Urothelium cell line (cell line): Measurements from ENCODE around the gene UBXN11.
"Not testable (repeated sequence)": the region's sequence is repeated elsewhere in the genome, so short reads cannot be mapped to it uniquely, and the experiment has no call there.

Experiments used
- DNase-seq: peaks from one replicate; pipeline ENCODE4 v3.0.0; 2011; ENCODE audit warnings: low spot score, mixed read lengths
- FAIRE-seq: peaks from 2 replicates; lab custom pipeline; 2011; peaks lifted over from hg19 to GRCh38; lab: Jason Lieb, UNC

UBXN11 gene

GRCh38 chr1:26307363-26307781 lies 936 bp upstream of the UBXN11 start:
- FAIRE-seq, result no peak

GRCh38 chr1:26305667-26306289 lies 658 bp downstream of the UBXN11 start:
- no peak for DNase-seq
- no peak for FAIRE-seq

More at GRCh38 chr1:26307363-26307781, 936 bp upstream of the UBXN11 start:
- no peak for DNase-seq

- DNase-seq, result peak; percentile 50
- no peak for FAIRE-seq
These were observed 3.6 kb downstream of the UBXN11 start for GRCh38 chr1:26302733-26303405.

- no peak for FAIRE-seq
These were observed 5.7 kb downstream of the UBXN11 start for GRCh38 chr1:26300578-26301275.

GRCh38 chr1:26297791-26298124 lies 8.7 kb downstream of the UBXN11 start:
- no peak for DNase-seq
- FAIRE-seq, result no peak

More at GRCh38 chr1:26300578-26301275, 5.7 kb downstream of the UBXN11 start:
- no peak for DNase-seq

GRCh38 chr1:26297057-26297790 lies 9.2 kb downstream of the UBXN11 start:
- FAIRE-seq (no peak), DNase-seq (no peak)

GRCh38 chr1:26296340-26297056 lies 9.9 kb downstream of the UBXN11 start:
- DNase-seq (no peak), FAIRE-seq (no peak)

- FAIRE-seq, result no peak
- no peak for DNase-seq
These were observed 11.0 kb downstream of the UBXN11 start for GRCh38 chr1:26295194-26296138.

- DNase-seq (no peak), FAIRE-seq (no peak)
These were observed 12.4 kb downstream of the UBXN11 start for GRCh38 chr1:26293911-26294463.

- not testable (repeated sequence) for FAIRE-seq, DNase-seq
These were observed 13.7 kb downstream of the UBXN11 start for GRCh38 chr1:26292735-26293134.

GRCh38 chr1:26291939-26292338 lies 14.5 kb downstream of the UBXN11 start:
- DNase-seq (no peak), FAIRE-seq (no peak)

GRCh38 chr1:26291433-26291832 lies 15.0 kb downstream of the UBXN11 start:
- no peak for DNase-seq
- FAIRE-seq, result no peak

GRCh38 chr1:26290882-26291261 lies 15.6 kb downstream of the UBXN11 start:
- DNase-seq (no peak), FAIRE-seq (no peak)

- DNase-seq, result no peak
- FAIRE-seq, result no peak
These were observed 16.1 kb downstream of the UBXN11 start for GRCh38 chr1:26290122-26290881.

- DNase-seq, result no peak
These were observed 17.0 kb downstream of the UBXN11 start for GRCh38 chr1:26289158-26290059.

GRCh38 chr1:26288311-26288941 lies 18.0 kb downstream of the UBXN11 start:
- FAIRE-seq (no peak), DNase-seq (no peak)

More at GRCh38 chr1:26289158-26290059, 17.0 kb downstream of the UBXN11 start:
- no peak for FAIRE-seq

GRCh38 chr1:26287811-26288210 lies 18.6 kb downstream of the UBXN11 start:
- FAIRE-seq, result no peak

More at GRCh38 chr1:26287811-26288210, 18.6 kb downstream of the UBXN11 start:
- no peak for DNase-seq
